Testis (tissue), 3 donors: Measurements from ENCODE around the gene HPSE2. TPM values are rescaled to one million over a fixed set of nuclear protein-coding genes. Genes with fewer than 3 reads are reported as not detected.

Experiments
- DNase-seq: peaks from one replicate; pipeline ENCODE4 v3.0.0-alpha.2; 2019
- H3K27ac ChIP-seq, 2 donors: fragments of 200-600 bp; sonication (generic); one replicate each; pipeline ENCODE4 v1.5.1; 2019
- H3K27me3 ChIP-seq: fragments of 200-600 bp; sonication (generic); one replicate; pipeline ENCODE4 v1.5.1; 2019
- H3K36me3 ChIP-seq: fragments of 200-600 bp; sonication (generic); one replicate; pipeline ENCODE4 v1.5.1; 2017; ENCODE audit warnings: low read depth; ENCODE audit errors: missing control alignments
- H3K4me1 ChIP-seq: fragments of 200-600 bp; sonication (generic); one replicate; pipeline ENCODE4 v1.5.1; 2019
- H3K4me3 ChIP-seq, 2 donors: fragments of 200-600 bp; sonication (generic); one replicate each; pipeline ENCODE4 v1.5.1; 2017 to 2019
- H3K9me3 ChIP-seq: fragments of 200-600 bp; sonication (generic); one replicate; pipeline ENCODE4 v1.5.1; 2017
- POLR2A ChIP-seq: fragments of 450-650 bp; IDR thresholded peaks from one replicate; pipeline ENCODE4 v1.6.1; 2017; ENCODE audit warnings: antibody characterized with exemption, mild to moderate bottlenecking, moderate library complexity
- WGBS, 2 donors: methylation state at CpG; one replicate each; pipeline ENCODE4 v1.1.5; 2018; 5-methylcytosine and 5-hydroxymethylcytosine counted together
- intact Hi-C: fragments of 100-400 bp; cut with DNase I; formaldehyde crosslinking; loops from one replicate; pipeline ENCODE4 v1.15.1; 2023; ENCODE audit warnings: low total_unique reads
- polyA plus RNA-seq: library from polyadenylated mRNA; stranded (reverse); fragments of 350-450 nt; fragmentation: Illumina TruSeq; extraction: RNeasy Lipid Tissue Mini Kit (QIAGEN cat#74804); gene quantifications from one replicate; pipeline ENCODE4 v1.2.3, GENCODE V29; 2014; ENCODE audit warnings: low read depth, low replicate concordance; ENCODE audit not compliant: insufficient read depth
- total RNA-seq, 2 donors: library from RNA; depleted of rRNA; stranded (reverse); fragments of >200 nt; gene quantifications; one replicate each; pipeline ENCODE4 v1.2.3, GENCODE V29; 2016
- TF ChIP-seq, protein P1 (sequence below), 3 experiments: fragments of 450-650 bp in 2 of 3; fragments of 200-600 bp in 1 of 3; sonication (generic) in 1 of 3; IDR thresholded peaks; one replicate each; pipeline ENCODE4 v1.5.1; 2016 to 2019; ENCODE audit warnings: antibody characterized with exemption in 3 of 3, mild to moderate bottlenecking in 2 of 3, moderate library complexity in 1 of 3

The HPSE2 gene
- total and polyA plus RNA-seq, 3 donors from 2014 or later = 1.7 to 4.1 (median 2.5) TPM

DNA sequence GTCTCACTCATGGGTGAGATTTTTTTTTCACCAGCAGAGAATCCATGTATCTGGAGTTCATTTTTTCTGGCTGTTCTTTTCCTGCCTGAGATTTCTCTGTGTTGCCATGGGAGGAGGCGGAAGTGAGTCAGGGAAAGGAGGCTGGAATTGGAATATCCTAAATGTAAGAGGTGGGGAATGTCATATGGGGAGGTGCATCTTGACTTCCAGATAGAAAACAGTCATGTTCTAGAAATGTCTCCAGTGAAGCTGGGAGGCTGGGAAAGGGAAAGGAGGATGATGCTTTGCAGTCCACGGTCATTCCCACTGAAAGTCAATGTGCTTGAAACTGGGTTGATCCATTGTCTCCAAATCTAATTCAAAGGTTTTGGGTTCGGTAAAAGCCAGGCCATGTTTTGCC lies 749.2 kb downstream of the HPSE2 start:
- no peaks in the 10 kb centered on the region for H3K4me1 ChIP-seq
- no peak overlapping the region for H3K27ac ChIP-seq
- WGBS, 2 donors = 83 to 88% methylated on average over 3 of the region's 3 CpGs
- H3K4me3 ChIP-seq = no peak overlapping the region
- H3K9me3 ChIP-seq = no peaks in the 10 kb centered on the region
- TF ChIP-seq, protein P1, sequence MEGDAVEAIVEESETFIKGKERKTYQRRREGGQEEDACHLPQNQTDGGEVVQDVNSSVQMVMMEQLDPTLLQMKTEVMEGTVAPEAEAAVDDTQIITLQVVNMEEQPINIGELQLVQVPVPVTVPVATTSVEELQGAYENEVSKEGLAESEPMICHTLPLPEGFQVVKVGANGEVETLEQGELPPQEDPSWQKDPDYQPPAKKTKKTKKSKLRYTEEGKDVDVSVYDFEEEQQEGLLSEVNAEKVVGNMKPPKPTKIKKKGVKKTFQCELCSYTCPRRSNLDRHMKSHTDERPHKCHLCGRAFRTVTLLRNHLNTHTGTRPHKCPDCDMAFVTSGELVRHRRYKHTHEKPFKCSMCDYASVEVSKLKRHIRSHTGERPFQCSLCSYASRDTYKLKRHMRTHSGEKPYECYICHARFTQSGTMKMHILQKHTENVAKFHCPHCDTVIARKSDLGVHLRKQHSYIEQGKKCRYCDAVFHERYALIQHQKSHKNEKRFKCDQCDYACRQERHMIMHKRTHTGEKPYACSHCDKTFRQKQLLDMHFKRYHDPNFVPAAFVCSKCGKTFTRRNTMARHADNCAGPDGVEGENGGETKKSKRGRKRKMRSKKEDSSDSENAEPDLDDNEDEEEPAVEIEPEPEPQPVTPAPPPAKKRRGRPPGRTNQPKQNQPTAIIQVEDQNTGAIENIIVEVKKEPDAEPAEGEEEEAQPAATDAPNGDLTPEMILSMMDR (IDR thresholded peaks at IDR 0.05) = no peak
- no peak for TF ChIP-seq POLR2A
- DNase-seq = no peak
- no peaks in the 10 kb centered on the region for H3K27me3 ChIP-seq
- intact Hi-C loops = no loop called here
- H3K36me3 ChIP-seq = no peaks in the 10 kb centered on the region

DNA sequence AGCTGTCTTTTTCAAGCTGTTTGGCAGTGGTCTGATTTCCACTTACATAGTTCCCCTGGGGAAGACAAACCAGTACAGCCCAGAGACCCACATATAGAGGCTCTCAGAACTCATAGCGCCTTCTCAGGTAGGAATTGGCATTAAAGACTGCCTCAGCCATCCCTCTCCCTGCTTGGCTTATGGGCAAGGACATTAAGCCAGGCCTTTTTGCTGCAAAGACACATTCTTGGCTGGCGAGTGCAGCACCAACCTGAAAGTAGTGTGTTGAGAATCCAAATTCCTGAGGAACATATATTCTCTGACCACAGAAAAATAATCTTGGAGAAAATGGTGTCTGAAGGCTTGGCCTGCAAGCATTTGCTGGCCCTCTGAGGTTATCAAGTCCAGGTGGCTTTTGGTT lies 749.7 kb downstream of the HPSE2 start:
- DNase-seq = no peak
- H3K27ac ChIP-seq = no peak overlapping the region
- intact Hi-C loops = no loop called here

DNA sequence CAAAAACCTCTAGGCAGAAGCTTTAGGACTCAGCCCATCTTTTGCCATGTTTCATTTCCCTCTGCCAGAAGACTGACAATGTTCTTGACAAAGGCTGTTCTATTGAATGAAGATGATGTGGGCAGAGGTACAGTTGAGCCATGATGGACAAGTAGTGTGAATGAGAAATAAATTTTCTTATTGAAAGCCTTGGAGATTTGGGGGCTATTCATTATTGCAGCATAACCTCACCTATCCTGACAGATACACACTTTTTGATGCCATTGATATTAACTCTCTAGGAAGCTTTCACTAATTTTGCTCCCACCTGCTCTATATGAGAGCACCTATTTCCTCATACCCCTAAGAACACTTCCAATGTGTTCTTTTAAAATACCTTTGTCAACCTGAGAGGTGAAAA lies 752.0 kb downstream of the HPSE2 start:
- Histone ChIP-seq H3K9me3 (no peaks in the 10 kb centered on the region), H3K36me3 (no peaks in the 10 kb centered on the region), H3K27ac (no peak overlapping the region), H3K4me3 (no peak overlapping the region), H3K4me1 (no peaks in the 10 kb centered on the region), H3K27me3 (no peaks in the 10 kb centered on the region)
- no peak for TF ChIP-seq POLR2A
- TF ChIP-seq, protein P1 (IDR thresholded peaks at IDR 0.05) = no peak
- intact Hi-C loops = no loop called here
- no peak for DNase-seq

More for the DNA sequence above, 749.7 kb downstream of the HPSE2 start:
- H3K9me3 ChIP-seq = no peaks in the 10 kb centered on the region
- TF ChIP-seq POLR2A = no peak
- TF ChIP-seq, protein P1 (IDR thresholded peaks at IDR 0.05) = no peak
- H3K36me3 ChIP-seq = no peaks in the 10 kb centered on the region
- no peak overlapping the region for H3K4me3 ChIP-seq
- H3K27me3 ChIP-seq = no peaks in the 10 kb centered on the region
- WGBS, 2 donors = 89% methylated on average over 2 of the region's 2 CpGs
- H3K4me1 ChIP-seq = no peaks in the 10 kb centered on the region

DNA sequence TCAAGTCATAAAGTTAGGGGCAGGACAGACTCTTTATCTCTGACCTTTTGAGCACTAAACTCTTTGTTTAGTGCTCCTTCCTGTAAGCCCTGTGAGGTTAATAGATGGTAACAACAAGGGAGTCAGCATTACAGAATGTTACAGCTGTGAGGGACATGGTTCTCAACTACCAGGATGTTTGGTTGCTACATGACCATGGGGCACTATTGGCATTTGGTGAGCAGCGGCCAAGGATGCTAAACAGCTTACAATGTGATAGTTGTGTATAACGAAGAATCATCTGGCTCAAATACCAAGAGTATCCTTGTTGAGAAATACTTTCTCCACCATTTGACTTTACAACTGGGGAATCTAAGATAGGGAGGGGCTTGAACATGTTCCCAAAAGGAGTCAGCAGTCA lies 753.6 kb downstream of the HPSE2 start:
- no peaks in the 10 kb centered on the region for H3K27me3 ChIP-seq
- no peak overlapping the region for H3K4me3 ChIP-seq
- WGBS, 2 donors = 89 to 100% methylated on average over 2 of the region's 2 CpGs
- H3K9me3 ChIP-seq = no peaks in the 10 kb centered on the region
- no peaks in the 10 kb centered on the region for H3K4me1 ChIP-seq
- no peak for TF ChIP-seq POLR2A
- TF ChIP-seq, protein P1 (IDR thresholded peaks at IDR 0.05) = no peak
- no peak overlapping the region for H3K27ac ChIP-seq
- no peaks in the 10 kb centered on the region for H3K36me3 ChIP-seq
- intact Hi-C loops = no loop called here
- no peak for DNase-seq

DNA sequence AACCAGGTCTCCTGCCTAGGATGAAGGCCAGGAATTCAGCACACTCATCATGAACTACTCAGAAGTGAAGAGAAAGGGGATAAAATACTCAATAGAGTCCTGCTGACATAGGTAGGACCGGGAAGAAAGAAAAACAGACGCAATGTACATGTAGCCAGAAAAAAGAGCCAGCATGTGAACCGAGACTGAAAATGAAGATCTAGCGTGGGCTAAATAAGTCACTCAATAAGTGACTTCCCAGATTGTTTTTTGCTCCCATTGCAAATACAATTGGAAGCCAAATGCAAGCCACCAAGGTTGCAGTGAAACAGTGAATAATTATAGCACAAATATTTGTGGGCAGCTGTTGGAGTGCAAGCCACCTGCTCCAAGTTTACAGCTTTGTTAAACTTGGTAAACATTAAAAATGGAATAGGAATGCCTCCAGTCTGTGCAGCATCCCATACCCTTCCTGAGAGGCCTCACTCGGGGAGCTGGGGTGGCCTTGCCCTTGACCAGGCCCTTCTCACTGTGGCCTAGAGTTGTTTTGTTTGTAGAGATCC lies 754.2 kb downstream of the HPSE2 start:
- H3K36me3 ChIP-seq = no peaks in the 10 kb centered on the region
- intact Hi-C loops = no loop called here
- H3K4me1 ChIP-seq = no peaks in the 10 kb centered on the region
- no peak for DNase-seq
- H3K27ac ChIP-seq = no peak overlapping the region
- 57 to 59% methylated on average over 5 of the region's 5 CpGs for WGBS, 2 donors
- H3K27me3 ChIP-seq = no peaks in the 10 kb centered on the region
- TF ChIP-seq, protein P1 (IDR thresholded peaks at IDR 0.05) = no peak
- TF ChIP-seq POLR2A = no peak
- no peaks in the 10 kb centered on the region for H3K9me3 ChIP-seq
- H3K4me3 ChIP-seq = no peak overlapping the region
